Kidney epithelial cell (primary cell): ENCODE data around the gene FAM118A. TPM values are rescaled to one million over a fixed set of nuclear protein-coding genes. Genes with fewer than 3 reads are reported as not detected.
"Not testable (repeated sequence)": the region's sequence is repeated elsewhere in the genome, so short reads cannot be mapped to it uniquely, and the experiment has no call there.

Experiments
- DNase-seq: peaks from one replicate; pipeline ENCODE4 v3.0.0-alpha.2; 2010; ENCODE audit warnings: low read depth
- H3K27me3 ChIP-seq: 2 replicates; pipeline ENCODE4 v1.6.0; 2011; ENCODE audit warnings: low read length; ENCODE audit not compliant: control insufficient read depth, insufficient read depth
- H3K36me3 ChIP-seq: 2 replicates; pipeline ENCODE4 v1.5.1; 2011; ENCODE audit warnings: low read length; ENCODE audit not compliant: control insufficient read depth, insufficient read depth
- H3K4me3 ChIP-seq: 2 replicates; pipeline ENCODE4 v1.5.1; 2011; ENCODE audit warnings: low read depth, mild to moderate bottlenecking, control low read depth, low read length
- total RNA-seq: library from RNA; depleted of rRNA; stranded (reverse); fragments of >200 nt; gene quantifications from 2 replicates; pipeline ENCODE4 v1.2.3, GENCODE V29; 2015
- TF ChIP-seq, protein P1 (sequence below): IDR thresholded peaks from 2 replicates; pipeline ENCODE4 v1.5.1; 2011; ENCODE audit warnings: mild to moderate bottlenecking, moderate library complexity, low read length, control low read depth, inconsistent platforms; ENCODE audit not compliant: insufficient read depth, poor library complexity, severe bottlenecking

Gene FAM118A
- total RNA-seq, 1 donor from 2014 or later = 15.3 TPM

- H3K36me3 ChIP-seq = no peaks in the 10 kb centered on the region
- TF ChIP-seq, protein P1, sequence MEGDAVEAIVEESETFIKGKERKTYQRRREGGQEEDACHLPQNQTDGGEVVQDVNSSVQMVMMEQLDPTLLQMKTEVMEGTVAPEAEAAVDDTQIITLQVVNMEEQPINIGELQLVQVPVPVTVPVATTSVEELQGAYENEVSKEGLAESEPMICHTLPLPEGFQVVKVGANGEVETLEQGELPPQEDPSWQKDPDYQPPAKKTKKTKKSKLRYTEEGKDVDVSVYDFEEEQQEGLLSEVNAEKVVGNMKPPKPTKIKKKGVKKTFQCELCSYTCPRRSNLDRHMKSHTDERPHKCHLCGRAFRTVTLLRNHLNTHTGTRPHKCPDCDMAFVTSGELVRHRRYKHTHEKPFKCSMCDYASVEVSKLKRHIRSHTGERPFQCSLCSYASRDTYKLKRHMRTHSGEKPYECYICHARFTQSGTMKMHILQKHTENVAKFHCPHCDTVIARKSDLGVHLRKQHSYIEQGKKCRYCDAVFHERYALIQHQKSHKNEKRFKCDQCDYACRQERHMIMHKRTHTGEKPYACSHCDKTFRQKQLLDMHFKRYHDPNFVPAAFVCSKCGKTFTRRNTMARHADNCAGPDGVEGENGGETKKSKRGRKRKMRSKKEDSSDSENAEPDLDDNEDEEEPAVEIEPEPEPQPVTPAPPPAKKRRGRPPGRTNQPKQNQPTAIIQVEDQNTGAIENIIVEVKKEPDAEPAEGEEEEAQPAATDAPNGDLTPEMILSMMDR = no peak
- no peak for DNase-seq
- no peak overlapping the region for H3K4me3 ChIP-seq
- peaks cover 17% of the 10 kb centered on the region for H3K27me3 ChIP-seq
Measured at GRCh38 chr22:45271667-45272201, 38.0 kb upstream of the FAM118A start.

GRCh38 chr22:45272498-45272897 is 37.2 kb upstream of the FAM118A start:
- TF ChIP-seq, protein P1 = no peak
- peaks cover 17% of the 10 kb centered on the region for H3K27me3 ChIP-seq
- DNase-seq = no peak
- H3K36me3 ChIP-seq = no peaks in the 10 kb centered on the region
- no peak overlapping the region for H3K4me3 ChIP-seq

DNA sequence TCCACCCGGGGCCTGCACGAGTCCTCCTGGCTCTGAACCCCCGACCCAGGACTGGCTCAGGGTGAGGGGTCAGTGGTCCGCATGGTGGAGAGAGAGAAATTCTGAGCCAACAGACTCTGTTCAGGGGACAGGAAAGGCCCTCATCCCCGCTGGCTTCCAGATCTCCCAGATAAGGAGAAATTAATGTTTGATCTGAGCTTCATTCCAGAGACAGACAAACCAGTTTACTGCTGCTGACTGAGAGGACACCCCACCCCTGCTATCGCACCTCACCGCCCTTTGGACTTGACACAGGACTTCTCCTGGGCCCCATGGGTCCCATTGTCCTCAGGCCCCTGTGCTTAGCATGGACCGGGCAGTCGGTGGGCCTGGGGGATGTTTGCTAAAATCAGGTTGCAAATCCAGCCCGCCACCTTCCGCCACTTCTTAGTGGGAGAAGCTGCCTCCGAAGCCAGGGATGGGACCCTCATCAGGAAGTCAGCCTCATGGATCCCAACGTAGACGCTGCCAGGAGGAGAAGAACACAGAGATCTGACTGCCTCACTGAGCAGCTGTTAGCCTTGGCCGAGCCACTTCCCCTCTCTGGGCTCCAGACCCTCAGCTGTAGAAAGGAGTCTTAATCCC is 36.2 kb upstream of the FAM118A start:
- TF ChIP-seq, protein P1 = no peak
- DNase-seq = no peak
- H3K36me3 ChIP-seq = no peaks in the 10 kb centered on the region
- peaks cover 15% of the 10 kb centered on the region for H3K27me3 ChIP-seq
- no peak overlapping the region for H3K4me3 ChIP-seq

- no peak for DNase-seq
- Histone ChIP-seq H3K4me3 (no peak overlapping the region), H3K27me3 (peaks cover 4% of the 10 kb centered on the region), H3K36me3 (no peaks in the 10 kb centered on the region)
- TF ChIP-seq, protein P1 = no peak
Measured at GRCh38 chr22:45276507-45277105, 33.1 kb upstream of the FAM118A start.

DNA sequence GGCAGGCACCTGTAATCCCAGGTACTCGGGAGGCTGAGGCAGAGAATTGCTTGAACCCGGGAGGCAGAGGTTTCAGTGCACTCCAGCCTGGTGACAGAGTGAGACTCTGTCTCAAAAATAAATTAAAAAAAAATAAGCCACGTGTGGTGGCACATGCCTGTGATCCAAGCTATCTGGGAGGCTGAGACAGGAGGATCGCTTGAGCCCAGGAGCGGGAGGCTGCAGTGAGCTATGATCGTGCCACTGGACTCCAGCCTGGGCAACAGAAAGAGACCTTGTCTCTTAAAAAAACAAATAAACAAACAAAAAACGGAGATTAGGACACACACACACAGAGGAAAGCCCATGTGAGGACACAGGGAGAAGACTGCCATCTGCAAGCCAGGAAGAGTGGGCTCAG is 32.0 kb upstream of the FAM118A start:
- H3K4me3 ChIP-seq, H3K27me3 ChIP-seq, DNase-seq, H3K36me3 ChIP-seq: not testable (repeated sequence)

- TF ChIP-seq, protein P1 = no peak
- no peaks in the 10 kb centered on the region for H3K36me3 ChIP-seq
- no peak overlapping the region for H3K4me3 ChIP-seq
- DNase-seq = no peak
- no peaks in the 10 kb centered on the region for H3K27me3 ChIP-seq
Measured at GRCh38 chr22:45278125-45278524, 31.6 kb upstream of the FAM118A start.
